GM18951 (cell line): Measurements from ENCODE around the gene RAB18.
"Not testable (repeated sequence)": the region's sequence is repeated elsewhere in the genome, so short reads cannot be mapped to it uniquely, and the experiment has no call there.

Source experiments
- POLR2A ChIP-seq: IDR thresholded peaks from 4 replicates; pipeline ENCODE4 v1.6.1; 2011; ENCODE audit warnings: mild to moderate bottlenecking; ENCODE audit not compliant: insufficient read length, insufficient read depth; ENCODE audit errors: extremely low read depth
- in situ Hi-C: fragments of 300-500 bp; cut with MboI; formaldehyde crosslinking; loops from one replicate; pipeline ENCODE4 v1.12.0; 2022; ENCODE audit warnings: low sequenced_read_pairs, mixed read lengths, inconsistent platforms; ENCODE audit not compliant: unreplicated experiment

The RAB18 gene

DNA sequence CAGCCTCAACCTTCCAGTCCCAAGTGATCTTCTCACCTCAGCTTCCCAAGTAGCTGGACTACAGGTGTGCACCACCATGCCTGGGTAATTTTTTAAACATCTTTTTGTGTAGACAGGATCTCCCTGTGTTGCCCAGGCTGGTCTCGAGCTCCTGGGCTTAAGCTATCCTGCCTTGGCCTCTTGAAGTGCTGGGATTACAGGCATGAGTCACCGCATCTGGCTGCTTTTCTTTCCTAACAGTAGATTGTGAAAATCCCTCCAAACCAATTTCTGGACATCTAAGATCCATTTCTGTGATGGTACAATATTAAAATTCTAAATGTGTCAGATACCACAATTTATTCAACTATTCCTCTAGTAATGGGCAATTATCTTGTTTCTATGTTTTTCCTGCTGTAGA is 38.7 kb downstream of the RAB18 start:
- no peak for TF ChIP-seq POLR2A
- in situ Hi-C loops: no loop called here

DNA sequence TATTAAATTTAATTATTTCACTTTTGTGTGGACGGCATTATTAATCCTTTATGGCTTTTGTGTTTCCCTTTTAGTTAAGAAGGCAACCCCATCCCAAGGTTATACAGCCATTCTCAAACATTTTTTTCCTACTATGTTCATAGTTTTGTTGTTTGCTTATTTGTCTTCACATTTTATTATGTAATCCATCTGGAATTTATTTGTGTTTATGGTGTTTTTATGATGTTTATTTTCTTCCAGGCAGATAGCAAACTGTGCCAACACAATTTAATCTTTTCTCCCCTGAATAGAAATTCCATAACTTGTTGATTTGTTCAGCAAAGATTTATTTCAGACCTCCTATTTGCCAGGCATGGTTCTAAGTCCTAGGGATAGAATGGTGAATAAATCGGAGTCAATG is 42.9 kb downstream of the RAB18 start:
- no peak for TF ChIP-seq POLR2A
- in situ Hi-C loops: no loop called here

DNA sequence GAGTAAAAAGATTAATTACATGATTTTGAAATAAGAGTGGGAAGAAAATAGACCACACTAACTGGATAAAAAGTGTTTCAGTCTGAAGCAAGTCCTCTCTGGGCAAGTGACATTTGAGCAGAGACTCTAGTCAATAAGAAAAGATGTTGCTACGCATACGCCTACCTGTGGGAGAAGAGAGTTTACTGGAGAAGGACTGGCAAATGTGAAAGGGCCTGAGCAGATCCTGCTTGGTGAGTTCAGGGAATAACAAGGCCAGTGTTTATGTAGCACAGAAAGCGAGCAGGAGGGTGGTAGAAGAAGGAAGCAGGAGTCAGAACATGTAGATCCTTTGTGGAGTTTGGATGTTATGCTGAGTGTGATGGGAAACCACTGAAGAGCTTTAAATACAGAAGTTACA is 43.4 kb downstream of the RAB18 start:
- in situ Hi-C loops: no loop called here
- no peak for TF ChIP-seq POLR2A

DNA sequence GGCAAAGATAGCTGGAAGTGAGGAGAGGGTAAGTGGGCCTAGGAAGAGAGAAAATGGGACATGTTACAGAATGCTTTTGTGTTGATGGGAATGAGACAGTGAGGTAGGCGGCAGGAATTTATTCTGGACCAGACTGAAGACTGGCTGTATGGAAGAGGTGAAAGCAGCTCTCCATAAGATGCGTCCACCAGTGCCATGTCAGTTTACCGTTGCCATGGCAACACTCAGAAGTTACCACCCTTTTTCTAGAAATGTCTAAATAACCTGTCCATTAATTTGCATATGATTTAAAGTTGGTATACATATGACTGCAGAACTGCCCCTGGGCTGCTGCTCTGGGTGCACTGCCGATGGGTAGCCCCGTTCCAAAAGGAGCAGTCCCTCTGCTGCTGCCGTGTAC is 46.7 kb downstream of the RAB18 start:
- TF ChIP-seq POLR2A: no peak
- in situ Hi-C loops: no loop called here

DNA sequence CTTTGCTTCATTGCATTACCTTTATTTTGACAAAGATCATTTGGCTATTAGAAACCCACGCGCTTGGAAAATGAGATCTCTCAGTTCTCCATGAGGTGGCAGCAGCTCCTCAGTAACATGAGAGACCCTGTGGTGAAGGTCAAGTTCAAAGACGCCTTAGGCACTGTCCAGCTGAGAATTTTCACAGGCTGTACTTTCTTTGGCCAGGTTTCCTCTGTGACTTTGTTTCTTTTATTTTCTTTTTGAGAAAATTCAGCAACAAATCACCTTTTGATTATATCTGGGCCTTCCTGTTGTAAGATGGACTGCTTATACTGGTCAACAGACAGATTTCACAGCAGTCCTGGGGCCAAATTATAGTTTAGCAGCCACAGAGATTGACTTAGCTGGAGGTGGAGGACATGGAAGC is 54.5 kb downstream of the RAB18 start:
- no peak for TF ChIP-seq POLR2A
- in situ Hi-C loops: no loop called here

DNA sequence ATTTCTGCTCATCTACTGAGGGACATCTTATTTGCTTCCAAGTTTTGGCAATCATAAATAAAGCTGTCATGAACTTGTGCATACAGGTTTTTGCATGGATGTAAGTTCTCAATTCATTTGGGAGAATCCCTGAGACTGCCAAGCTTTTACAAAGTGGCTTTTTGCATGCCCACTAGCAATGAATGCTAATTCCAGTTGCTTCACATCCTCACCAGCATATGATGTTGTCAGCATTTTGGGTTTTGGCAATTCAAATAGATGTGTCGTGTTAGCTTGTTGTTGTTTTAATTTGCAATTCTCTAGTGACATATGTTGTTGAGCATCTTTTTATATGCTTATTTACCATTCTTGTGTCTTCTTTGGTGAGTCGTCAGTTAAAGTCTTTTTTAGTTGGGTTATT is 57.2 kb downstream of the RAB18 start:
- TF ChIP-seq POLR2A: no peak
- in situ Hi-C loops: no loop called here

DNA sequence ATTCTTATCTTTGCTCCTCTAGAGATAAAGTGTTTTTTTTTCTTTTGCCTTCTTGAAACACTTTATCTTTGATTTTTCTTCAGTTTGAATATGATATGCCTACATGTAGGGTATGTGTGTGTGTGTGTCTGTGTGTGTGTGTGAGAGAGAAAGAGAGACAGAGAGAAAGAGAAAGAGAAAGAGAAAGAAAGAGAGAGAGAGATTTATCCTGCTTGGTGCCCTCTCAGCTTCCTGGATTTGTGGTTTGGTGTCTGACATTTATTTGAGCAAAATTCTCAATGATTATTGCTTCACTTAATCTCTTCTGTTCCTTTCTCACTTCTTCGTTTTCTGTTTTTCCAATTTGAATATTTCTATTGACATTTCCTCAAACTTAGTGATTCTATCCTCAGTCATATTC is 60.3 kb downstream of the RAB18 start:
- in situ Hi-C loops: no loop called here
- no peak for TF ChIP-seq POLR2A

DNA sequence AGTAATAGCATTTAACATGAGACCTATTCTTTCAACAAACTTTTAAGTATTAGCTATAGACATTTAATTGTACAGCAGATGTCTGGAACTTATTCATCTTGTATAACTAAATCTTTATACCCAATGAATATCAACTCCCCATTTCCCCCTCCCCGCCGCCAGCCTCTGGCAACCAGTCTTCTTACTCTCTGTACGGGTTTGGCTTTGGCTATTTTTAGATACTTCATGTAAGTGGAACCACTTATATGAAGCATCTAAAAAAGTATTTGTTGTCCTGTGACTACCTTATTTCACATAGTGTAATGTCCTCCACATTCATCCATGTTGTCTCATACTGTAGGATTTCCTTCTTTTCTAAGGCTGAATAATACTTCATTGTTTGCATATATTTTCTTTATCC is 60.8 kb downstream of the RAB18 start:
- in situ Hi-C loops: no loop called here
- no peak for TF ChIP-seq POLR2A

DNA sequence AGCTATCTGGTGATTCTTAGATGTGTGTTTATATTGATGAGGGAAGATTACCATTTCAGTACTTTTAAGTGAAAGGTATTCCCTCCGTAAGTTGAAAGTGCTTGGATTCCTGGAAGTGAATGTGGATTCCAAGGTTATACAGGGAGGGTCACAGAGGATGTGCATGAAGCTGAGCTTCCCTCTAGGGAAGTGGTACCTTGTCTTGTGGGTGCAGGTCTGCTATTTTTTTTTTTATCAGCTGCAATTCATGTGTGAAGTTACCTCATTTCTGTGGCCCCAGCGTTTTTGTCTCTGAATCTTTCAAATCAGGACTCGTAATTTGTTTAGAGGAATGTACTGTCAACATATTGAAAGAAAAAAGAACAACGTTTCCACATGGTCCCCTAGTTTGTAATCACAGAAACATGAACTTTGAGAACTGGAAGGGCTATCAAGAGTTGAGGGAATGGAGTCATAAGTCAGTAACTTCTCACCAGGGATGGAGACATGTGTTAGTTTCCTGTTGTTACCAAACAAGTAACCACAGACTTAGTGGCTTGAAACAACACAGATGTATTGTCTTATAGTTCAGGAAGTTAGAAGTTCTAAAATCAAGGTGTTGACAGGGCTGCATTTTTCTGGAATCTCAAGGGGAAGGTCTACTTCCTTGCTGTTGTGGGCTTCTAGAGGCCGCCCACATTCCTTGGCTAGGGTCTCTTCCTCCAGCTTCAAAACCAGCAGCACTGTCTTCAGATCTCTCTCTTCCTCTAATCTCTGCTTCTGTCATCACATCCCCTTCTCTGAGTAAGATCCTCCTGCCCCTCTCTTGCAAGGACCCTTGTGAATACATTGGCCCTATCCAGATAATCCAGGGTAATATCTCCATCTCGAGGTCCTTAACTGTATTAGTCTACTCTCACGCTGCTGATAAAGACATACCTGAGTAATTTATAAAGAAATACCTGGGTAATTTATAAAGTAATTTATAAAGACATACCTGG is 64.4 kb downstream of the RAB18 start:
- in situ Hi-C loops: no loop called here
- TF ChIP-seq POLR2A: no peak

DNA sequence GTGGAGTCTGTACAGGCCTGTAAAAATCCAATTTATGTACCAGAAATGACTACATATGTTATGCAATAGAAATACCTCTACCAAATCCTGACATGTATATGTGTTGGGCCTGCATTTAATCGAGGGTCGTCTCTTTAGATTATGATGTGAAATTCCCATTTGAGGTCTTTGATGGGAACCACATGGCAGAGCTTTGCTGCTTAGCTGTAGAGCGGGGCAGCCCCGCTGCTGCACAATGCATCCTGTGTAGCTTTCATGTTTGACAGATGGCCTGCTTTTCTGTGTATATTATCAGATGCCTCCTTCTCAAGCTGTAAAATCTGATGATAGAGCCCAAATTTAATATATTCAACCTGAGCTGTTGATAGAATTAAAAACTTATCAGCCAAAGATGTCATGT is 65.8 kb downstream of the RAB18 start:
- in situ Hi-C loops: no loop called here
- no peak for TF ChIP-seq POLR2A

DNA sequence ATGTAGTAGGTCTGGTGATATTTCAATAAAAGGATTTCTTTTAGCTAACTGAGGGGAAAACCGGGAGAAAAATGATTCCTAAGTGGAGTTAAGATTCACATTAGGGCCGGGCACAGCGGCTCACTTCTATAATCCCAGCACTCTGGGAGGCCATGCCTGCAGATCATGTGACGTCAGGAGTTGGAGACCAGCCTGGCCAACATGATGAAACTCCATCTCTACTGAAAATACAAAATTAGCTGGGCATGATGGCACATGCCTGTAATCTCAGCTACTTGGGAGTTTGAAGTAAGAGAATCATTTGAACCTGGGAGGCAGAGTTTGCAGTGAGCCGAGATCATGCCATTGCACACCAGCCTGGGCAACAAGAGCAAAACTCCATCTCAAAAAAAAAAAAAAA is 72.9 kb downstream of the RAB18 start:
- in situ Hi-C loops: not testable (repeated sequence)

DNA sequence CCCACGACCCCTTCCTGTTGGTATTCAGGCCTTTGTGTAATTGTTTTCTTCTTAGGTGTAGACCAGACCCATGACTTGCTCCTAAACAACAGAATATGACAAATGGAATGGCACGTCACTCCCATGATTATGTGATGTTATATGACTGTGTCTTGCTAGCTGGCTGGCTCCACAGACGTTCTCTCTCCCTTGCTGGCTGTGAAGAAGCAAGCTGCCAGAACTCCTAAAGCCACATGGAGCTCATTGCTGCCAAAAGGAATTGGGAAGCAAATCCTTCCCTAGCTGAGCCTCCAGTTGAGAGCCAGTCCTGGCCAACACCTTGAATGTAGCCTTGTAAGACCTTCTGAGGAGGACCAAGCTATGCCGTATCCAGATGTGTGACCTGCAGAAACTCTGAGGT is 74.2 kb downstream of the RAB18 start:
- in situ Hi-C loops: no loop called here
- TF ChIP-seq POLR2A: no peak

DNA sequence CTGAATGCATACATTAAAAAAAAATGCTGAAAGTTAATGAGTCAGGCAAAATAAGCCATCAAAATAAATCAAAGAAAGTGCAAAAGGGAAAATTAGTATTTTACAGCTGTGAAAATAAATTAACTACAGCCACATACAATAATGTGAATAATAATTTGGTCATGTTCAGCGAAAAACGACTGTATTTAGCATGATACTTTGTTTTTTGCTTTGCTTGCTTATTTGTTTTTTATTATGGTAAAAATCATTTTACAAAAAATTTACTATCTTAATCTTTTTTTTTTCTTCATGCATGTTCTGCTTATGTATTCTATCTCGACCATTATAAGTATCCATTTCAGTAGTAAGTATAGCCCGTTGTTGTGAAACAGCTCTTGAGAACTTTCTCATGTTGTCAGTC is 77.1 kb downstream of the RAB18 start:
- no peak for TF ChIP-seq POLR2A
- in situ Hi-C loops: no loop called here

DNA sequence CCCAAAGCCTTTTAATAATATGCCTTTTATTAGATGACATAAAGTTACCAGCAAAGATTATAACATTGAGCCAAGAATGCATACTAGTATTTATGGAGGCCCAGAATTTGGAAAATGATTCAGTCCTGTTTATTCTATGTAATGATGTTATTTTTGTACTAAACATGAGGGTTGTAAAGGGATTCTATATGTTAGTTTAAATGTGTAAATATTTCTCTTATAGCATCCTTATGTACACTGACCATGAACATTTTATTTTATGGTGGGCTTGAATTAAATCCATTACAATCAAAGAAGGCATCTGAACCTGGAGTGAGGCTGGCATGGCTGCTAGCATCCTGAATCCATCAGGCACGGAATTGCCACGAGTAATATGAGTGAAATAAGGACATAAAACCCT is 80.2 kb downstream of the RAB18 start:
- TF ChIP-seq POLR2A: no peak
- in situ Hi-C loops: no loop called here
